ENCODE data around the gene RNF19B.

DNA sequence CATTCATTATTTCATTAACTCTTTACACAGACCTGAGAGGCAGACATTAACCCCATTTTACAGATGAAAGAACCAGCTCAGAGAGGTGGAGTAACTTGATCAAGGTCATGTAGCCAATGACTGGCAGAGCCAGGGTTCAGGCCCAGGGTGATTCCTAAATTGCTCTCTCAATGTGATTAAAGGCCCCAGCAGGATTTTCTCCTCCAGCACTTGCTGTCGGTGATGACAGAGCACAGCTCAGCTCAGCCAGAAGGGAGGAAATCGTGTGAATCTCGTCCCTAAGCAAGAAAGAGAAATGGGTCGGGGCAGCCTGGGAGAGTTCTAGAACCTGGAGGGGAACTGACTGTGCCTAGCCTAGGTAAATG is 19.5 kb upstream of the RNF19B start:
- TF ChIP-seq GATA3 (IDR thresholded peaks at IDR 0.05; ENCODE audit: low read depth, low read length) (no peak), GATA2 (IDR thresholded peaks at IDR 0.05; ENCODE audit: low read depth, low read length) (no peak)

Data from SH-SY5Y (cell line).